Upper lobe of left lung (tissue), 6 donors: Measurements from ENCODE around the gene OTOP1. TPM values are rescaled to one million over a fixed set of nuclear protein-coding genes. Genes with fewer than 3 reads are reported as not detected.
"Not testable (repeated sequence)": the region's sequence is repeated elsewhere in the genome, so short reads cannot be mapped to it uniquely, and the experiment has no call there.

Experiments
- ATAC-seq, 2 donors: fragments of 200-7000 bp; cut with Tn5 transposase; one replicate each; pipeline ENCODE4 v1.9.1; 2022; ENCODE audit warnings: mild to moderate bottlenecking in 2 of 2, moderate library complexity in 2 of 2; ENCODE audit not compliant: low FRiP score in 2 of 2
- DNase-seq, 2 donors: peaks; one replicate each; pipeline ENCODE4 v3.0.0-alpha.2; 2019 to 2020
- H3K27ac ChIP-seq, 4 donors: fragments of 200-600 bp; sonication (generic); one replicate each; pipeline ENCODE4 v1.5.1; 2016 to 2019
- H3K27me3 ChIP-seq, 4 donors: fragments of 200-600 bp; sonication (generic); one replicate each; pipeline ENCODE4 v1.5.1; 2017 to 2019
- H3K36me3 ChIP-seq, 4 donors: fragments of 200-600 bp; sonication (generic); one replicate each; pipeline ENCODE4 v1.5.1; 2016 to 2019
- H3K4me1 ChIP-seq, 4 donors: fragments of 200-600 bp; sonication (generic); one replicate each; pipeline ENCODE4 v1.5.1; 2018 to 2019
- H3K4me3 ChIP-seq, 4 donors: fragments of 200-600 bp; sonication (generic); one replicate each; pipeline ENCODE4 v1.5.1; 2017 to 2019; ENCODE audit warnings: mild to moderate bottlenecking in 2 of 4, moderate library complexity in 1 of 4
- H3K9me3 ChIP-seq, 4 donors: fragments of 200-600 bp; sonication (generic); one replicate each; pipeline ENCODE4 v1.5.1; 2018 to 2019
- EP300 ChIP-seq, 4 donors: sonication (generic); formaldehyde crosslinking; IDR thresholded peaks; one replicate each; pipeline ENCODE4 v1.5.1; 2017; ENCODE audit warnings: antibody characterized with exemption in 4 of 4, control low read depth in 2 of 4
- POLR2A ChIP-seq, 4 donors: fragments of 450-650 bp; IDR thresholded peaks; one replicate each; pipeline ENCODE4 v1.5.1; 2016 to 2017; ENCODE audit warnings: antibody characterized with exemption in 4 of 4, mild to moderate bottlenecking in 2 of 4
- POLR2AphosphoS5 ChIP-seq, 2 donors: sonication (generic); formaldehyde crosslinking; IDR thresholded peaks; one replicate each; pipeline ENCODE4 v1.5.1; 2017; ENCODE audit warnings: antibody characterized with exemption in 2 of 2
- WGBS, 2 donors: methylation state at CpG; one replicate each; pipeline ENCODE4 v1.1.5; 2017 to 2018; 5-methylcytosine and 5-hydroxymethylcytosine counted together
- total RNA-seq, 6 donors: library from RNA; depleted of rRNA in 4 of 6; stranded (reverse); fragments of >200 nt in 4 of 6; gene quantifications; one replicate each; pipeline versions ENCODE4 v1.1.0 to v1.2.1, GENCODE V29; 2016 to 2021
- TF ChIP-seq, protein P1 (sequence below), 6 experiments: fragments of 450-650 bp in 4 of 6; fragments of 200-600 bp in 2 of 6; sonication (generic) in 2 of 6; IDR thresholded peaks; one replicate each; pipeline ENCODE4 v1.5.1; 2016 to 2019; ENCODE audit warnings: antibody characterized with exemption in 6 of 6
- donor health status: DM: no; HTN: no; CAD: no; lungs with moderate emphysema.
- donor health status: DM: no; HTN: yes; CAD: no; lungs with severe emphysema.

Gene OTOP1
- total RNA-seq, 6 donors from 2014 or later, result not detected

DNA sequence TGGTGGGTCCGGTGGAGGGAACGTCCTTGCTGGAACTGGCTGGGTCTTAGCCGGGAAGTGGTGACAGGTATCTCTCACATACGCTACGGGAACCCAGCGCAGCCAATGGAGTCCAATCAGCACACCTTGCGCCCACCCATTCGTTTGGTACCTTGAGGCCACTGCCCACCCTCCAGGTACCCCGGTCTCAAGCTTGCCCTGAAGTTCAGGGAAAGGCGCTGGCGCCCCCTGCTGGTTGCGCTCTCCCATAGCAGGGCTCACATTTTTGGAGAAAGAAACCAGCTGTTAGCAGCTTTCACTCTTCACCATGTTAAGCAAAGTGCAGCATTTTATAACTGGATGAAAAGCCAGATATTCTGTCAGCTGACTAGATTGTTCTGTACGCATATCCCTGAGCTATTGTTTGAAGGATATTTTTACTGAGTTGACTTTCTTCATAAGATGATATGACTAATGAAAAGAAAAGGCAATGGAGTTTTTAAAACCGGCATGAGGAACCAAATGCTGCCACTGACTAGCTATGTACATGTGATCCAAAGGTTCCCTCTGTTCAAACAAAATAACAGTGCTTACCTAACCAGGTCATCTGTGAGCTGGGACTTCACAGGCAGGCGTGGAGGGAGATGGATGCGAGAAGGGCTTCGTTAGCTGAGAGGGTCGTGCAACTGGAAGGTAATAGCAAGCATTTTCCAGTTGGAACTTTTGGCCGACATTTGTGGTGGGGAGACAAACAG, 43.7 kb downstream of the OTOP1 start:
- Histone ChIP-seq H3K4me3 (no peak overlapping the region), H3K9me3 (no peaks in the 10 kb centered on the region), H3K27ac (no peak overlapping the region), H3K4me1 (no peaks in the 10 kb centered on the region), H3K27me3 (no peaks in the 10 kb centered on the region), H3K36me3 (no peaks in the 10 kb centered on the region)
- ATAC-seq (no peak), DNase-seq (no peak)
- TF ChIP-seq POLR2A (IDR thresholded peaks at IDR 0.05), result no peak
- TF ChIP-seq, protein P1, sequence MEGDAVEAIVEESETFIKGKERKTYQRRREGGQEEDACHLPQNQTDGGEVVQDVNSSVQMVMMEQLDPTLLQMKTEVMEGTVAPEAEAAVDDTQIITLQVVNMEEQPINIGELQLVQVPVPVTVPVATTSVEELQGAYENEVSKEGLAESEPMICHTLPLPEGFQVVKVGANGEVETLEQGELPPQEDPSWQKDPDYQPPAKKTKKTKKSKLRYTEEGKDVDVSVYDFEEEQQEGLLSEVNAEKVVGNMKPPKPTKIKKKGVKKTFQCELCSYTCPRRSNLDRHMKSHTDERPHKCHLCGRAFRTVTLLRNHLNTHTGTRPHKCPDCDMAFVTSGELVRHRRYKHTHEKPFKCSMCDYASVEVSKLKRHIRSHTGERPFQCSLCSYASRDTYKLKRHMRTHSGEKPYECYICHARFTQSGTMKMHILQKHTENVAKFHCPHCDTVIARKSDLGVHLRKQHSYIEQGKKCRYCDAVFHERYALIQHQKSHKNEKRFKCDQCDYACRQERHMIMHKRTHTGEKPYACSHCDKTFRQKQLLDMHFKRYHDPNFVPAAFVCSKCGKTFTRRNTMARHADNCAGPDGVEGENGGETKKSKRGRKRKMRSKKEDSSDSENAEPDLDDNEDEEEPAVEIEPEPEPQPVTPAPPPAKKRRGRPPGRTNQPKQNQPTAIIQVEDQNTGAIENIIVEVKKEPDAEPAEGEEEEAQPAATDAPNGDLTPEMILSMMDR (IDR thresholded peaks at IDR 0.05), result peak in 5 of 6 experiments; percentile 23 to 47 (median 33)
- 42 to 52% methylated on average over 13 to 16 of the region's 19 CpGs for WGBS, 2 donors

DNA sequence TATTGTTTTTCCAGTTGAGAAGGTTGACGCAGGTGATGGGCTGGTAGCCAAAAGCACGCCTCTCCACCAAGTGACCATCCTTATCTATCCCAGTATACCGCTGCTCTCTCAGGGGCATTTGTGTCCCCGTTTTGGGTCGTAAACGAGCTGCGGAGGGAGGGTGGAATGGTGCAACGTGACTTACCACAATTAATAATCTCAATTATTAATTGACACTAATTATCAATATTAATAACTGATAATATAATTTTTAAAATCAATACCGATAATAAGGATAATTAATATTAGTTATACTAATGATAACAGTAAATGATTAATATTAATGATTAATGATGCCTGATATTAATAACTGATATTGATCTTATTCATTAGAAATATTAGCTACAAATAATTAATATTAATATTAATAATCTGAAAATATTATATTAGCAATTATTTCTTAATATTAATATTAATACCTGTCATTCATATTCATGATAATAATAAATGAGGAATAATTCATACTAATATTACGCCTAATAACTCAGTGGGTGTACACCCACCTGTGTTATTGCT, 56.1 kb downstream of the OTOP1 start:
- DNase-seq, result no peak
- TF ChIP-seq EP300 (IDR thresholded peaks at IDR 0.05), result no peak
- TF ChIP-seq POLR2A (IDR thresholded peaks at IDR 0.05), result no peak
- no peak for TF ChIP-seq POLR2AphosphoS5 (IDR thresholded peaks at IDR 0.05)
- TF ChIP-seq, protein P1 (IDR thresholded peaks at IDR 0.05), result no peak
- Histone ChIP-seq H3K27me3 (no peaks in the 10 kb centered on the region), H3K9me3 (no peaks in the 10 kb centered on the region), H3K36me3 (no peaks in the 10 kb centered on the region), H3K4me1 (no peaks in the 10 kb centered on the region), H3K4me3 (no peak overlapping the region), H3K27ac (no peak overlapping the region)
- no peak for ATAC-seq
- 89 to 92% methylated on average over 10 of the region's 10 CpGs for WGBS, 2 donors

DNA sequence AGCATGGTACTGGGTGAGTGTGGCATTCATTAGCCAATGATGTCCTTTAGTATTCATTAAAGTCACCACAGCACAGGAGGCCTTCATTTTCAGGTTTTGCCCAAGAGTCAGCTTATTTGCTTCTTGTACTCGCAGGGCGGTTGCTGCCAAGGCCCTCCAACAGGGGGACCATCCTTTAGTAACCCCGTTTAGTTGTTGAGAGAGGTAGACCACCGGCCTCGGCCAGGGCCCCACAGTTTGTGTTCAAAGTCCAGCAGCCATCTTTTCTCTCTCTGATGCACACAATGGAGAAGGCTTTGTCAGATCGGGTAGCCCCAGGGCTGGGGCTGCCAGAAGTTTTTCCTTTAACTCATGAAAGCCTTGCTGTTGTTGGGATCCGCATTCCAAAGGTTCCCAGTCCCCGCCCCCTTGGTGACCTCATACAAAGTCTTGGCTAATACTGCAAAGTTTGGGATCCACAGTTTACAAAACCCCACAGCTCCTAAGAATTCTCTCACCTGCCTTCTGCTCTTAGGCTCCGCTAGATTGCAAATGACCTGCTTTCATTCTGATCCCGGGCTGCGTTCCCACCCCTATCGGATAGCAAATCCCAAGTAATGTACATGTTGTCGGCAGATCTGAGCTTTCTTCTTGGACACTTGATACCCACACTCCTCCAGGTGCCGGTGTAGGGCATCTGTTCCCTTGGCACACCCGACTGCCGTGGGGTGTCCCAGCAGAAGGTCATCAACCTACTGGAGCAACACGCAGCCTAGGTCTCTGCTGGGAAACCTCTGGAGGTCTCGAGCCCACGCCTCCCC, 58.5 kb downstream of the OTOP1 start:
- ATAC-seq, H3K27me3 ChIP-seq, H3K4me3 ChIP-seq, H3K9me3 ChIP-seq, H3K27ac ChIP-seq, DNase-seq, H3K4me1 ChIP-seq, H3K36me3 ChIP-seq: not testable (repeated sequence)
- 86 to 88% methylated on average over 9 to 19 of the region's 19 CpGs for WGBS, 2 donors

DNA sequence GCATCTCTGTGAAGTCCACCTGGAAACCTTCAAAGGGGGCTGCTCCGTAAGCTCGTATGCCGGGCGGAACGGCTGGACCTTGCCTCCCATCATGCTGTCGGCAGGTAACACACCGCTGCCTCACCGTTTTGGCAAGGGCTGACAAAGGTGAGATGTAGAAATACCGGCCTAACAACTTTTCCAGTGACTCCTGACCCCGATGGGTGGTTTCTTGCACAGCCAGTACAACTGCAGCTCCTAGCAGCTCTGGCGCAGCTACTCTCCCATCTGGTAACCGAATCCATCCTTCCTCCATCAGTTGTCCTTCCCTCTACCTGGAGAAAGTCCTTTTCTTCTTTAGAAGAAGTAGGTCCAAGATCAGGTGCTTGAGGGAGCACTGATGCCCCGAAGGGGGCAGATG, 59.7 kb downstream of the OTOP1 start:
- DNase-seq, H3K27ac ChIP-seq, H3K4me3 ChIP-seq, H3K36me3 ChIP-seq, H3K4me1 ChIP-seq, ATAC-seq, H3K27me3 ChIP-seq, H3K9me3 ChIP-seq: not testable (repeated sequence)
- whole genome bisulfite sequencing, 2 donors, result 67 to 83% methylated on average over 13 of the region's 13 CpGs

DNA sequence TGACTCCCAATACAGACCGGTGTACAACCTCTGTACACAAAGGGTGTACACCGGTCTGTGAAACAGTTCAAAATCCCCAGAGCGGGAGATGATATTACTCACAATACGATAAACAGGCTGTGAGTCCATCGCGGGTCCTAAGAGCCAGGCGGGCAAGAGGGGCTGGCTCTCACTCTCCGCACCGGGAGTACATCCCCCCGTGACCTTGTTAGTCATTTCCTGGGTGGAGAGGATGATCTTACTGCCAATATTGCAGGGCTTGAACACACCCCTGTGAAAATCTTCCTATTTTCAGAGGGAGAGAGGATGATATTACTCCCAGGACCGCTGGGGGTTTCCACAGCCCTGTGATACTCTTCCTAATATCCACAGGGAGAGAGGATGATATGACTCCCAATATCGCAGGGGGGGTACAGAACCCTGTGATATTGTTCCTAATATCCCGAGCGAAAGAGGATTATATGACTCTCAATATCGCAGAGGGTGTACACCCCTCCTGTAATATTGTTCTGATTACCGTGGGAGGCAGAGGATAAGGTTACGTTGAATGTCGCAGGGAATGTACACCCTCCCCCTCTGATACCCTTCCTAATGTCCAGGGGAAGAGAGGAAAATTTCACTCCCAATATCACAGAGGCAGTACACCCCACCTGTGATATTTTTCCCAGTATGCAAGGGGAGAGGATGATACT, 60.9 kb downstream of the OTOP1 start:
- H3K9me3 ChIP-seq, ATAC-seq, H3K27me3 ChIP-seq, DNase-seq, H3K4me3 ChIP-seq, H3K4me1 ChIP-seq, H3K27ac ChIP-seq, H3K36me3 ChIP-seq: not testable (repeated sequence)
- WGBS, 2 donors, result 80 to 90% methylated on average over 12 to 17 of the region's 18 CpGs

DNA sequence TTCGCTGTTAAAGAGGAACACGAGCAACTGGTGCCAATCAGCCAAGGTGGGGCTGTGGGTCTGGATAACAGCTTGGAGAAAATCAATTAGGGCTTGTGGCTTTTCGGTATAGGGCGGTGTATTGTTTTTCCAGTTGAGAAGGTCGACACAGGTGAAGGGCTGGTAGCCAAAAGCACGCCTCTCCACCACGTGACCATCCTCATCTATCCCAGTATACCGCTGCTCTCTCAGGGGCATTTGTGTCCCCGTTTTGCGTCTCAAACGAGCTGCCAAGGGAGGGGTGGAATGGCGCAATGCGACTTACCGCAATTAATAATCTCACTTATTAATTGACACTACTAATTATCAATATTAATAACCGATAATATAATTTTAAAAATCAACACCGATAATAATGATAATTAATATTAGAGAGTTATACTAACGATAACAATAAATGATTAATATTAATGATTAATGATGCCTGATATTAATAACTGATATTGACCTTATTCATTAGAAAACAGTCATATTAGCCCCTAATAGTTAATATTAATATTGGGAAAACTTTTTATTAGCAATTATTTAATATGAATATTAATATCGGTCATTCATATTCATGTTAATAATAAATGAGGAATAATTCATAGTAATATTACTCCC, 62.1 kb downstream of the OTOP1 start:
- not testable (repeated sequence) for ATAC-seq, H3K36me3 ChIP-seq, H3K27me3 ChIP-seq, H3K4me1 ChIP-seq, DNase-seq, H3K9me3 ChIP-seq, H3K4me3 ChIP-seq, H3K27ac ChIP-seq
- 86 to 91% methylated on average over 18 of the region's 18 CpGs for WGBS, 2 donors

DNA sequence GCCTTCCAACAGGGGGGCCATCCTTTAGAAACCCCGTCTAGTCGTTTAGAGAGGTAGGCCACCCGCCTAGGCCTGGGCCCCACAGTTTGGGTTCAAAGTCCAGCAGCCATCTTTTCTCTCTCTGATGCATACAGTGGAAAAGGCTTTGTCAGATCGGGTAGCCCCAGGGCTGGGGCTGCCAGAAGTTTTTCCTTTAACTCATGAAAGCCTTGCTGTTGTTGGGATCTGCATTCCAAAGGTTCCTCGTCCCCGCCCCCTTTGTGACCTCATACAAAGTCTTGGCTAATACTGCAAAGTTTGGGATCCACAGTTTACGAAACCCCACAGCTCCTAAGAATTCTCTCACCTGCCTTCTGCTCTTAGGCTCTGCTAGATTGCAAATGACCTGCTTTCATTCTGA, 64.5 kb downstream of the OTOP1 start:
- not testable (repeated sequence) for H3K4me1 ChIP-seq, ATAC-seq, H3K27me3 ChIP-seq, H3K9me3 ChIP-seq, DNase-seq, H3K4me3 ChIP-seq, H3K27ac ChIP-seq, H3K36me3 ChIP-seq
- WGBS, 2 donors, result 58 to 68% methylated on average over 7 of the region's 7 CpGs

DNA sequence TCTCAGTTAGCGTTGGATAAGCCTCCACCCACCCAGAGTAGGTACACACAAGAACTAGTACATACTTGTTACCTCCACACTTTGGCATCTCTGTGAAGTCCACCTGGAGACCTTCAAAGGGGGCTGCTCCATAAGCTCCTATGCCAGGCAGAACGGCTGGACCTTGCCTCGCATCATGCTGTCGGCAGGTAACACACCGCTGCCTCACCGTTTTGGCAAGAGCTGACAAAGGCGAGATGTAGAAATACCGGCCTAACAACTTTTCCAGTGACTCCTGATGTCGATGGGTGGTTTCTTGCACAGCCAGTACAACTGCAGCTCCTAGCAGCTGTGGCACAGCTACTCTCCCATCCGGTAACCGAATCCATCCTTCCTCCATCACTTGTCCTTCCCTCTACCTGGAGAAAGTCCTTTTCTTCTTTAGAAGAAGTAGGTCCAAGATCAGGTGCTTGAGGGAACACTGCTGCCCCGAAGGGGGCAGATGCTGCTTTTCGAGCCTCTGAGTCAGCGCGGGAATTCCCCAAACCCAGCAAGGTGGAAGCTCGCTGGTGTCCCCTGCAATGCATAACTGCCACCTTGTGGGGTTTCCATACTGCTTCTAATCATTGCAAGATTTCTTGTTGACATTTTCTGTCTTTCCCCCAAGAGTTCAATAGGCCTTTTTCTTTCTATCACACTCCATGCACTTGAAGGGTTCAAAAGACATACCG, 65.6 kb downstream of the OTOP1 start:
- ATAC-seq, H3K36me3 ChIP-seq, H3K27me3 ChIP-seq, H3K27ac ChIP-seq, DNase-seq, H3K9me3 ChIP-seq, H3K4me3 ChIP-seq, H3K4me1 ChIP-seq: not testable (repeated sequence)
- 52 to 78% methylated on average over 16 to 17 of the region's 17 CpGs for WGBS, 2 donors
